GM10248 (cell line): ENCODE results near the gene DDX10.

Experiments used
- CTCF ChIA-PET: fragments of 300-600 bp; sonication (Branson Sonifier 250); formaldehyde crosslinking; extraction: SDS; loops from one replicate; lab custom pipeline; 2021; ENCODE audit warnings: antibody characterized with exemption; lab: Yijun Ruan, JAX
- POLR2A ChIA-PET: fragments of 350-650 bp; sonication (Branson Sonifier 250); formaldehyde crosslinking; extraction: SDS; loops from one replicate; lab custom pipeline; 2020; ENCODE audit warnings: antibody characterized with exemption; lab: Yijun Ruan, JAX
- DNase-seq: peaks from one replicate; pipeline ENCODE4 v3.0.0; 2012; ENCODE audit errors: extremely low spot score
- CTCF ChIP-seq: IDR thresholded peaks from 2 replicates; pipeline ENCODE4 v1.5.1; 2012; ENCODE audit warnings: mild to moderate bottlenecking, low read depth; ENCODE audit errors: extremely low read depth, missing control alignments, control extremely low read depth

DDX10 gene

GRCh38 chr11:108826136-108826535 is 161.3 kb downstream of the DDX10 start:
- ChIA-PET POLR2A (no interaction called here), CTCF (interaction anchor here (1.3 kb wide), 2 partner anchors 11 to 17 kb away, joined by 3 read pairs; no protein-coding TSS in a partner anchor)
- TF ChIP-seq CTCF, result no peak
- DNase-seq, result no peak

- TF ChIP-seq CTCF, result no peak
- DNase-seq, result no peak
- POLR2A ChIA-PET, result no interaction called here
- CTCF ChIA-PET, result interaction anchor here (1.3 to 2.0 kb wide), 2 partner anchors 11 to 29 kb away, joined by 4 to 16 read pairs; no protein-coding TSS in a partner anchor
Measured at GRCh38 chr11:108835624-108836023, 170.8 kb downstream of the DDX10 start.

GRCh38 chr11:108836541-108836940 is 171.7 kb downstream of the DDX10 start:
- ChIA-PET POLR2A (no interaction called here), CTCF (interaction anchor here (1.3 to 2.2 kb wide), 3 partner anchors 10 to 30 kb away, joined by 4 to 16 read pairs (median 6); no protein-coding TSS in a partner anchor)
- no peak for TF ChIP-seq CTCF
- no peak for DNase-seq

GRCh38 chr11:108838102-108838791 is 173.4 kb downstream of the DDX10 start:
- no peak for TF ChIP-seq CTCF
- CTCF ChIA-PET, result interaction anchor here (1.4 to 2.2 kb wide), 3 partner anchors 13 to 105 kb away, joined by 3 to 6 read pairs (median 4); no protein-coding TSS in a partner anchor
- POLR2A ChIA-PET, result no interaction called here
- DNase-seq, result no peak

- ChIA-PET POLR2A (no interaction called here), CTCF (interaction anchor here (1.7 kb wide), 1 partner anchor 15 kb away, joined by 4 read pairs; no protein-coding TSS in a partner anchor)
- TF ChIP-seq CTCF, result no peak
- no peak for DNase-seq
Measured at GRCh38 chr11:108838792-108839105, 173.9 kb downstream of the DDX10 start.

- POLR2A ChIA-PET, result no interaction called here
- TF ChIP-seq CTCF, result no peak
- CTCF ChIA-PET, result interaction anchor here (1.6 to 2.8 kb wide), 4 partner anchors 10 to 21 kb away, joined by 4 to 16 read pairs (median 8); no protein-coding TSS in a partner anchor
- no peak for DNase-seq
Measured at GRCh38 chr11:108846009-108846408, 181.1 kb downstream of the DDX10 start.
